Tibial artery (tissue), 4 donors: ENCODE data around the gene C6orf132.

ENCODE experiments used
- DNase-seq, 2 donors: peaks; one replicate each; pipeline ENCODE4 v3.0.0-alpha.2; 2019
- H3K27ac ChIP-seq, 2 donors: fragments of 200-600 bp; sonication (generic) in 1 of 2; 1 replicate in 1 of 2; 2 replicates in 1 of 2; pipeline ENCODE4 v1.5.1; 2018 to 2019; ENCODE audit warnings: mild to moderate bottlenecking in 1 of 2
- H3K27me3 ChIP-seq, 2 donors: fragments of 200-600 bp; sonication (generic) in 1 of 2; one replicate each; pipeline versions ENCODE4 v1.5.1 to v1.6.0; 2016 to 2019
- H3K36me3 ChIP-seq, 3 donors: fragments of 200-600 bp; sonication (generic) in 2 of 3; one replicate each; pipeline ENCODE4 v1.5.1; 2016 to 2019; ENCODE audit warnings: mild to moderate bottlenecking in 2 of 3
- H3K4me1 ChIP-seq, 4 donors: fragments of 200-600 bp; sonication (generic) in 2 of 4; 1 replicate in 3 of 4; 2 replicates in 1 of 4; pipeline ENCODE4 v1.5.1; 2016 to 2019
- H3K4me3 ChIP-seq, 2 donors: fragments of 200-600 bp; sonication (generic) in 1 of 2; 1 replicate in 1 of 2; 2 replicates in 1 of 2; pipeline ENCODE4 v1.5.1; 2018 to 2019; ENCODE audit warnings: mild to moderate bottlenecking in 2 of 2
- H3K9me3 ChIP-seq, 3 donors: fragments of 200-600 bp; sonication (generic) in 1 of 3; one replicate each; pipeline ENCODE4 v1.5.1; 2016 to 2019
- CTCF ChIP-seq, 2 experiments: fragments of 200-600 bp in 1 of 2; fragments of 450-650 bp in 1 of 2; IDR thresholded peaks; one replicate each; pipeline ENCODE4 v1.5.1; 2017 to 2019; ENCODE audit warnings: antibody characterized with exemption in 2 of 2, mild to moderate bottlenecking in 1 of 2, moderate library complexity in 1 of 2
- intact Hi-C: fragments of 100-400 bp; cut with DNase I; formaldehyde crosslinking; loops from one replicate; pipeline ENCODE4 v1.15.0; 2023; ENCODE audit warnings: low total_unique reads

C6orf132 gene

DNA sequence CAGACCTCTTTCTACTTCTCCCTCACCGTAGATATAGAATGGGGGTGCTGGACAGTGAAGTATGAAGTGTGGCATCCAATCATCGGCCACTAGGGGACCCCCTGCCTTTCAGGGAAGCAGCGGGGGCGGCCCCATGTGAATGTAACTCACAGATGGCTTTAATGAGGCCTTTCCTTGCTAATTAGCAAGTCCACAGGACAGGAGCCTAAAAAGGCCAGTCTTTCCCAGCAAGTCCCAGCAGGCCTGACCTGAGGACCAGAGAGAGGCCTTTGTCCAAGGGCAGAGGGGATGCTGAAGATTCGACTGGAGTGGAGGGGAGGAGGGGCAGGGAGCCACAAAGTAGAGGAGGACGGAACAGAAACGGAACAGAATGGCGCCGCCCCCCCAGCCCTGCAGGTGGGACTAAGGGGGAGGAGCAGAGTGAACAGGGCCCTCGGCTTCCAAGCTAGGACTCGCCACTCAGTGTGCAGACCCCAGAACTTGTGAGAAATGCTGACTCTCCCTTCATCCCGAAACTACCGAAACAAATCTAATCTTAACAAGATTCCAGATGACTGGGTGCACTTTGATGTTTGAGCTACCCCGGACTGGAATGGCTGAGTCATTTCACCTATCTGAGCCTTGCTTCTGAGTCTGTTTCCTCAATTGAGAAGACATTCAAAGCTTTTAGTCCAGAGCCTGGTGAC lies 5.8 kb downstream of the C6orf132 start:
- no peak for TF ChIP-seq CTCF (IDR thresholded peaks at IDR 0.05)
- Histone ChIP-seq H3K36me3 (peaks cover 0 to 3% (median 0%) of the 10 kb centered on the region in 3 donors), H3K27ac (no peak overlapping the region), H3K4me3 (no peak overlapping the region), H3K27me3 (peaks cover 0 to 9% of the 10 kb centered on the region in 2 donors), H3K9me3 (no peaks in the 10 kb centered on the region), H3K4me1 (peaks cover 0 to 7% (median 0%) of the 10 kb centered on the region in 4 donors)
- no peak for DNase-seq
- intact Hi-C loops: no loop called here

- no peak for DNase-seq
- Histone ChIP-seq H3K27ac (no peak overlapping the region), H3K9me3 (no peaks in the 10 kb centered on the region), H3K4me3 (no peak overlapping the region), H3K27me3 (peaks cover 0 to 3% of the 10 kb centered on the region in 2 donors), H3K4me1 (peaks cover 0 to 6% (median 0%) of the 10 kb centered on the region in 4 donors), H3K36me3 (peaks cover 0 to 3% (median 0%) of the 10 kb centered on the region in 3 donors)
- intact Hi-C loops: no loop called here
- no peak for TF ChIP-seq CTCF (IDR thresholded peaks at IDR 0.05)
Observed at GRCh38 chr6:42135722-42136121, 6.7 kb downstream of the C6orf132 start.

DNA sequence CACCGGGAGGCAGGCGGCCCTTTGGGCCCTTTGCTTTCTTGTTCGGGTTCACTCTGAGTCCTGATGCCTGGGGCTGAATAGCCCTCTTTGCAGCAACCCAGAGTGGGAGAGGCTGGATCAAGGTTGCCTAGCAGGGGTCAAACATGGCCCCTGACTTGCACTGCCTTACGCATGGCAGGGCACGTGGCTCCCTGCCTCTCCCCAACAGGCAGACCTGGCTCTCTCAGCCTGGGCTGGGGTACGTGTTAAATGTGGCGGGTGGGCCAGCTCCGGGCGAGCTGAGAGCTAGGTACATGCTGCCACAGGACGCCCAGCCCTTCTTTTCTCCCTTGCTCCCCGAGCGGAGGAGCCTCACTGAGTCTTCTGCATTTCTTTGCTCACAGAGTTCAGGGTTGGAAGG lies 7.3 kb downstream of the C6orf132 start:
- Histone ChIP-seq H3K27me3 (peaks cover 0 to 6% of the 10 kb centered on the region in 2 donors), H3K27ac (no peak overlapping the region), H3K9me3 (no peaks in the 10 kb centered on the region), H3K4me3 (no peak overlapping the region), H3K36me3 (peaks cover 0 to 3% (median 0%) of the 10 kb centered on the region in 3 donors), H3K4me1 (peaks cover 0 to 5% (median 0%) of the 10 kb centered on the region in 4 donors)
- intact Hi-C loops: no loop called here
- TF ChIP-seq CTCF (IDR thresholded peaks at IDR 0.05): no peak
- no peak for DNase-seq

DNA sequence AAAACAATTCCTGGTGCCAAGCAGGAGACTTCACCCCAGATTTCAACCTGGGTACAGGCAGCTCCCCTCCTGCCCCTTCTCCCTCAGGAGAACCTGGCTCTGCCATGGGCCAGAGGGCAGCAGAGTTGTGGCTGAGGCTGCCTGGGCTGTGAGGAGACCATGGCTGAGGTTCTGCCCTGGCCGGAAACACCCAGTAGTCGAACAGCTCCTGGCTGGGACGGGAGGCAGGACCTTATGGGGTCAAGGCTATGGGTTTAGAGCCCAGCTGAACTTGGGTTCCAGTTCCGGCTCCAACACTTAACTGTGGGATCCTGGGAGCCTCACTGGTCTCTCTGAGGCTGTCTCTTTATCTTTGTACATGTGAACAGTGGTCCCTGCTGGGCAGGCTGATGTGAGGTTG lies 8.5 kb downstream of the C6orf132 start:
- Histone ChIP-seq H3K9me3 (no peaks in the 10 kb centered on the region), H3K36me3 (peaks cover 0 to 3% (median 0%) of the 10 kb centered on the region in 3 donors), H3K27ac (no peak overlapping the region), H3K4me3 (no peak overlapping the region), H3K27me3 (peaks cover 0 to 8% of the 10 kb centered on the region in 2 donors), H3K4me1 (no peaks in the 10 kb centered on the region)
- intact Hi-C loops: no loop called here
- no peak for DNase-seq
- no peak for TF ChIP-seq CTCF (IDR thresholded peaks at IDR 0.05)

DNA sequence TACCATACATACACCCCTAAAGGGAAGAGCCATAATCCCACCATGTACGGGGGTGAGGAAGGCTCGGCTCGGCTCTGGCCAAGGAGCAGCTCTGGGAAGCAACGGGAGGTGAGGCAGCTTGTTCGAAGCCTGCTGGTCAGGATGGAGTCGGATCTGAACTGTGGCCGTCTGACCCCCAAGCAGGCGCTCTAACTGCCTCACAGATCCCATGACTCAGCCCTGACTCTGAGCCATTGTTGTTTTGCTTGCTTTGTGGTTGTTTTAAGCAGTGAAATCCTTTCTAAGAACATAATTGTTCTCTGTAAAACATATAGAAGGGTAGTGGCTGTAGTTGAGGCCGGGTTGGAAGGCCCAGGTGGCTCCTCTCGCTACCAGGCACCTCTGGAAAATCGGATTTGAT lies 10.9 kb downstream of the C6orf132 start:
- H3K4me3 ChIP-seq: no peak overlapping the region
- H3K27me3 ChIP-seq: peaks cover 0 to 8% of the 10 kb centered on the region in 2 donors
- H3K36me3 ChIP-seq: peaks cover 0 to 18% (median 0%) of the 10 kb centered on the region in 3 donors
- intact Hi-C loops: no loop called here
- TF ChIP-seq CTCF (IDR thresholded peaks at IDR 0.05): no peak
- no peak for DNase-seq
- no peaks in the 10 kb centered on the region for H3K4me1 ChIP-seq
- H3K27ac ChIP-seq: no peak overlapping the region
- no peaks in the 10 kb centered on the region for H3K9me3 ChIP-seq
